ENCODE results near the gene MRPS7.

DNA sequence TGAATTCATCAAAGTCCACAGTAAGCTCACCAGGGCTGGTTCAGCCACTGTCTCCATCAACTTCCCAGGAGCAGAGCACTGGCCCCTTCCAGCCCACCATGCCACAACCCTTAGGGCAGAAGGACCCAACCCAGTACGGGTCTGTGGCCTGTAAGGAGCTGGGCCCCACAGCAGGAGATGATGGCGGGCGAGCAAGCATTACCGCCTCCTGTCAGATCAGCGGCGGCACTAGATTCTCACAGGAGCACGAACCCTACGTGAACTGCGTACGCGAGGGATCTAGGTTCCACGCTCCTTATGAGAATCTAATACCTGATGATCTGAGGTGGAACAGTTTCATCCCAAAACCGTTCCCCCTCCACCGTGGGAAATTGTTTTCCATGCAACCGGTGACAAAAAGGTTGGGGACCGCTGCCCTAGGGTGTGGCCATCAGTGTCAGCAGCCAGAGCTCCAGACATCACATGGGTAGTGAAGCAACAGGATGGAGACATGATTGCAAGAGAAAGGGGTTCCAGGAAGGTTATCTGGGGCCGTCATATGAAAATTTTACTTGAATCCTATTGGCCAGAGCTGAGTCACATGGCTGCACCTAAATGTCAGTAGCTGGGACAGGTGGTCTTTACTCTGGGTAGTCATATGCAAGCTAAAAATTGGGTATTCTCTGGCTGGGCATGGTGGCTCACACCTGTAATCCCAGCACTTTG, 40.0 kb downstream of the MRPS7 start:
- TF ChIP-seq SMC3 (conservative IDR thresholded peaks at IDR 0.05; ENCODE audit: poor library complexity) (no peak), MXI1 (conservative IDR thresholded peaks at IDR 0.05; ENCODE audit: poor library complexity, severe bottlenecking) (no peak)
- TF ChIP-seq, protein P1, sequence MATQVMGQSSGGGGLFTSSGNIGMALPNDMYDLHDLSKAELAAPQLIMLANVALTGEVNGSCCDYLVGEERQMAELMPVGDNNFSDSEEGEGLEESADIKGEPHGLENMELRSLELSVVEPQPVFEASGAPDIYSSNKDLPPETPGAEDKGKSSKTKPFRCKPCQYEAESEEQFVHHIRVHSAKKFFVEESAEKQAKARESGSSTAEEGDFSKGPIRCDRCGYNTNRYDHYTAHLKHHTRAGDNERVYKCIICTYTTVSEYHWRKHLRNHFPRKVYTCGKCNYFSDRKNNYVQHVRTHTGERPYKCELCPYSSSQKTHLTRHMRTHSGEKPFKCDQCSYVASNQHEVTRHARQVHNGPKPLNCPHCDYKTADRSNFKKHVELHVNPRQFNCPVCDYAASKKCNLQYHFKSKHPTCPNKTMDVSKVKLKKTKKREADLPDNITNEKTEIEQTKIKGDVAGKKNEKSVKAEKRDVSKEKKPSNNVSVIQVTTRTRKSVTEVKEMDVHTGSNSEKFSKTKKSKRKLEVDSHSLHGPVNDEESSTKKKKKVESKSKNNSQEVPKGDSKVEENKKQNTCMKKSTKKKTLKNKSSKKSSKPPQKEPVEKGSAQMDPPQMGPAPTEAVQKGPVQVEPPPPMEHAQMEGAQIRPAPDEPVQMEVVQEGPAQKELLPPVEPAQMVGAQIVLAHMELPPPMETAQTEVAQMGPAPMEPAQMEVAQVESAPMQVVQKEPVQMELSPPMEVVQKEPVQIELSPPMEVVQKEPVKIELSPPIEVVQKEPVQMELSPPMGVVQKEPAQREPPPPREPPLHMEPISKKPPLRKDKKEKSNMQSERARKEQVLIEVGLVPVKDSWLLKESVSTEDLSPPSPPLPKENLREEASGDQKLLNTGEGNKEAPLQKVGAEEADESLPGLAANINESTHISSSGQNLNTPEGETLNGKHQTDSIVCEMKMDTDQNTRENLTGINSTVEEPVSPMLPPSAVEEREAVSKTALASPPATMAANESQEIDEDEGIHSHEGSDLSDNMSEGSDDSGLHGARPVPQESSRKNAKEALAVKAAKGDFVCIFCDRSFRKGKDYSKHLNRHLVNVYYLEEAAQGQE (IDR thresholded peaks at IDR 0.05; ENCODE audit: borderline replicate concordance): no peak
